Spinal cord (tissue), 10 donors: Measurements from ENCODE around the gene RDH12. TPM values are rescaled to one million over a fixed set of nuclear protein-coding genes. Genes with fewer than 3 reads are reported as not detected.
"Not testable (repeated sequence)": the region's sequence is repeated elsewhere in the genome, so short reads cannot be mapped to it uniquely, and the experiment has no call there.

Experiments used
- DNase-seq, 6 donors: peaks; one replicate each; pipeline versions ENCODE4 v3.0.0 to v3.0.0-alpha.2; 2013 to 2015; ENCODE audit warnings: low spot score in 6 of 6, low read depth in 4 of 6
- H3K27ac ChIP-seq: one replicate; pipeline ENCODE4 v1.5.1; 2013; ENCODE audit warnings: low read depth, low read length, control low read depth
- H3K27me3 ChIP-seq: one replicate; pipeline ENCODE4 v1.6.1; 2013; ENCODE audit warnings: low read length; ENCODE audit not compliant: control insufficient read depth, insufficient read depth
- H3K36me3 ChIP-seq: one replicate; pipeline ENCODE4 v1.6.1; 2013; ENCODE audit warnings: low read length; ENCODE audit not compliant: control insufficient read depth, insufficient read depth
- H3K4me1 ChIP-seq: one replicate; pipeline ENCODE4 v1.6.1; 2013; ENCODE audit warnings: low read length; ENCODE audit not compliant: control insufficient read depth, insufficient read depth
- H3K4me3 ChIP-seq: one replicate; pipeline ENCODE4 v1.5.1; 2013; ENCODE audit warnings: low read depth, low read length, control low read depth
- H3K9me3 ChIP-seq: one replicate; pipeline ENCODE4 v1.6.1; 2013; ENCODE audit warnings: low read length; ENCODE audit not compliant: control insufficient read depth, insufficient read depth
- WGBS: methylation state at CpG from one replicate; pipeline ENCODE4 v1.1.5; 2013; ENCODE audit warnings: missing lambda C conversion rate; ENCODE audit not compliant: insufficient coverage; 5-methylcytosine and 5-hydroxymethylcytosine counted together
- long read RNA-seq, 4 donors: transcript quantifications; one replicate each; lab custom pipeline, GENCODE V29; 2026
- polyA plus RNA-seq, 2 donors: library from polyadenylated mRNA; unstranded; fragments of 120-200 nt; gene quantifications; one replicate each; pipeline ENCODE4 v1.2.1, GENCODE V29; 2013; ENCODE audit not compliant: insufficient read length in 2 of 2
- total RNA-seq, 2 donors: library from RNA; depleted of rRNA in 1 of 2; stranded (reverse); fragments of 120-200 nt in 1 of 2; fragments of >200 nt in 1 of 2; gene quantifications; one replicate each; pipeline versions ENCODE4 v1.2.3 to v1.2.4, GENCODE V29; 2013 to 2014
- donor health status: healthy.

The RDH12 gene
- total RNA-seq (1 to 10 TPM in 1 of 2 donors, under 1 TPM in 1; 0.28 to 2.0 TPM), polyA plus RNA-seq (1 to 10 TPM; 1.1 to 1.4 TPM)
- long read RNA-seq, donor 1: 0 reads
- long read RNA-seq, donor 2: 0 reads
- long read RNA-seq, donor 3: 0 reads
- long read RNA-seq, donor 4: 0 reads

DNA sequence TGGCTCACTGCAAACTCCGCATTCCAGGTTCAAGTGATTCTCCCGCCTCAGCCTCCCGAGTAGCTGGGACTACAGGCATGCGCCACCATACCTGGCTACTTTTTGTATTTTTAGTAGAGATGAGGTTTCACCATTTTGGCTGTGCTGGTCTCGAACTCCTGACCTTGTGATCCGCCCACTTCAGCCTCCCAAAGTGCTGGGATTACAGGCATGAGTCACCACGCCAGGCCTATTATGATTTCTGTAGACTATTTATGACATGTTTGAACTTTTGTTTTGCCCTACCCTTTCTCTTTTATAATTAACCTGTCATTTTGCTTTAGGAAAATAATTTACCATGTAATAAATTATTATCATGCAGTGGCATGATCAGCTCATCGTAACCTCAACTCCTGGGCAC is at the start of gene RDH12:
Gene RDH12, plus strand, starts transcription at position 395 of the 400 bp plus-strand sequence. CDS start 20,757 bp downstream, outside the sequence.
- not testable (repeated sequence) for DNase-seq, H3K27me3 ChIP-seq, H3K4me3 ChIP-seq, H3K9me3 ChIP-seq, H3K36me3 ChIP-seq, H3K27ac ChIP-seq, H3K4me1 ChIP-seq
- WGBS: 84% methylated on average over 4 of the region's 8 CpGs

DNA sequence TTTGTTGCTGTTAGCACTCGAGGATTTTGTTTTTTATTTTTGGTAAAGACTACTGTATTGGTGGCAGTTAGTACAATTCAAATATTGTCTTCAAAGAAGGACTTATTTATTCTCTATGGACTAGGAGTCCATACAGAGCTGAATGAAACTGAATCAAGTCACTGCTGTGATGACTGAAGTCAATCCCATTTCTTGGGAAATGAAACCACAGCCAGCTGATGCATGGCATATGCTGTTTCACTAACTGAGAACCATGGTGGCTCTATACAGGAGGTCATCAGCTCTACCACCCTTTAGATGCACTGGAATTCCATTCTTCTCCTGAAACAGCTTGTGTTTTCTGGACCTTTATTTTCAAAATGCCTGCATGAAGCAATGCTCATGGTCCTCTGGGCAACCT is 49.5 kb upstream of the RDH12 start:
- H3K27ac ChIP-seq: no peak overlapping the region
- no CpG with 5 or more reads among the region's 1 CpG for WGBS
- H3K4me3 ChIP-seq: no peak overlapping the region
- no peak for DNase-seq
- H3K4me1 ChIP-seq: no peaks in the 10 kb centered on the region
- no peaks in the 10 kb centered on the region for H3K9me3 ChIP-seq
- no peaks in the 10 kb centered on the region for H3K27me3 ChIP-seq
- H3K36me3 ChIP-seq: peaks cover 40% of the 10 kb centered on the region

DNA sequence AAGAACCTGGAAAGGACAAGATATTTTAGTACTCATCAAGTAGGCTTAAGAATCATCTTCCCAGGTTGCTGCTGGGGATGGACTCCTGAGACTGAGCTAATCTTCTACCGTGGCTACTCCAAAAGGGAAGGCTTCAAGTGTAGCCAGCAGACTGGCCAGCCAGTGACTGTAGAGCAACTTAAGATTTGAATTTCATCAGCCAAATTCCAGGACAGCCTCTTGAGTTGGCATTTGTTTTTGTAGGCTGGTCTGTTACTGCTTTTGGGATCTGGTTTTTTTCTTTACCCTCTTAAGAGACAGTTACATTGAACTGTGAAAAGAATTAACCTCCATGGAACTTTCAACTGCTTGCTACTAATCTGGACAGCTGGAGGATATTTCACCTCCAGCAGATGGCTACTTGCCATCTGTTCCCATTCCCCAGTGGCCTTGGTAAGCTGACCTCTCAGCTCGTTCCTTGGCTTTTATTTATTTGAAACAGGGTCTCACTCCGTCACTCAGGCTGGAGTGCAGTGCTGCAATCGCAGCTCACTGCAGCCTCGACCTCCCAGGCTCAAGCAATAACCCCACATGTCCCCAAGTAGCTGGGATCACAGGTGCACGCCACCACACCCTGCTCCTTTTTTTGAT is 47.9 kb upstream of the RDH12 start:
- Histone ChIP-seq H3K9me3 (no peaks in the 10 kb centered on the region), H3K36me3 (peaks cover 48% of the 10 kb centered on the region), H3K27ac (no peak overlapping the region), H3K4me1 (no peaks in the 10 kb centered on the region), H3K27me3 (no peaks in the 10 kb centered on the region), H3K4me3 (no peak overlapping the region)
- WGBS: 82% methylated on average over 4 of the region's 6 CpGs
- DNase-seq: no peak

DNA sequence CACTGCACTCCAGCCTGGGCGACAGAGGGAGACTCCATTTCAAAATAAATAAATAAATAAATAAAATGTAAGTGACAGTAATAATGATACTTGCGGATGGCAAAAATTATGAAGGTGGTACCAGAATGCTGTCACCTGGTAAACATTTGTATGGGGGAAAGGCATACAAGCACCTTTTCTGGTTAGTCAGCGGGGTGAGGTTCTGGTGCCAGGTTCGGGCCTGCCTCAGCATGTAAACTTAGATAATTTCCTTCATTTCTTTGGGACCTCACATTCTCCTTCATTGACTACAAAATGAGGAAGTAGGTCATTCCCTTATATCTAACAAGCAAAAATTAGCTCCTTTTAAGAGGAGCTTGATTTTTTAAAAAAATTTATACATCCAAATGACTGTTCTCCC is 38.1 kb upstream of the RDH12 start:
- H3K4me1 ChIP-seq: no peaks in the 10 kb centered on the region
- peaks cover 6% of the 10 kb centered on the region for H3K36me3 ChIP-seq
- no peaks in the 10 kb centered on the region for H3K9me3 ChIP-seq
- H3K27me3 ChIP-seq: no peaks in the 10 kb centered on the region
- 100% methylated on average over 1 of the region's 4 CpGs for WGBS
- no peak overlapping the region for H3K27ac ChIP-seq
- no peak for DNase-seq
- no peak overlapping the region for H3K4me3 ChIP-seq

DNA sequence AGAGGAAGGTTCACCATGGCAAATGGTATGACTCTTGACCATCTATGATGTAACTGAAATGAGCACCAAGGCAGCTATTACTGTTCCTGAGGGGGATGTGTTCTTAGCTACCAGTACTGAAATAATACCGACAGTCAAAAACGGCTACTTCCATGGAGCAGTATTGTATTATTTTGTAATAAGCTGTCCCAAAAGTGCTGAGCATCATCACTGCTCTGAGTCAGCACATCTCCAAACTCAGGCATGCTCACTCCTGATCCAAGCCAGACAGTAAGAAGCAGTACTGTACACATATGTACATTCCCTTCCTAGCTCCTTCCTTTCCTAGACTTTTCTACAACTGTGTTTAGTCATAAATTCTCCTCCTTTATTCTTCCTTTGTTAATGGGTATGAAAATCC is 35.8 kb upstream of the RDH12 start:
- no peak for DNase-seq
- Histone ChIP-seq H3K4me3 (no peak overlapping the region), H3K9me3 (no peaks in the 10 kb centered on the region), H3K4me1 (no peaks in the 10 kb centered on the region), H3K27ac (no peak overlapping the region), H3K36me3 (peaks cover 2% of the 10 kb centered on the region), H3K27me3 (no peaks in the 10 kb centered on the region)
- WGBS: 90% methylated on average over 2 of the region's 2 CpGs

DNA sequence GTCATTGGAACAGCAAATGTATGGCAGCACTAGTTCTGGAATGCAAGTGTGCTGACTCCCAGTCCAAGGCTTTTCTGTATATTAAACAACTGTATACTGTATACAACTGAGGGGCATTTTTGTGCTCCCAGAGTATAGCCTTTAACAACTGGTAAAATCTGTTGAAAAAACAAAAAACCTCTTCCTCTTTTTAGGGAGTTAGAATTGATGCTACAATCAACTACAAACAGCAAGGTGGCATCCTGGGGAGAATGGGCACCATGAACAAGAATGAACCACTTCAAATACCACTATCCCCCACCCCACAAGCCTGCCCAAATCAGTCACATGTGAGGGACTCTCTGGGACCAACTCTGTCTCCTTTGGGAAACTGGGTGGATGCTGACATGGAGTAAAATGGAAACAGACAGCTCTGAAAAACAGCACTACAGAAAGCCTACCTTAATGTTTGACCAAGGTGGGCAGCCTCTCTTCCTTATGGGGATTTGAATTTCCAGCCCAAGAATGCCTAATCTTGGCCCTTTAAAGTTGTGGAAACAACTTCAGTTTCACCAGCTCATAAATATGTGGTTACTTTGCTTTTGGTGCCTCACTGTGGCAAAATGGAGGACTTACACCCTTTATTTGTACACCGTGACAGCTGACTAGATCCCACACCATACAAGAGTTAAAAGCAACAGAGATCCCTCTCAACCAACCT is 34.8 kb upstream of the RDH12 start:
- Histone ChIP-seq H3K27ac (no peak overlapping the region), H3K27me3 (no peaks in the 10 kb centered on the region), H3K36me3 (no peaks in the 10 kb centered on the region), H3K4me3 (no peak overlapping the region), H3K9me3 (no peaks in the 10 kb centered on the region), H3K4me1 (no peaks in the 10 kb centered on the region)
- peak in 5 of 6 donors; percentile 12 to 81 (median 30) for DNase-seq
- WGBS: no CpG with 5 or more reads among the region's 1 CpG

DNA sequence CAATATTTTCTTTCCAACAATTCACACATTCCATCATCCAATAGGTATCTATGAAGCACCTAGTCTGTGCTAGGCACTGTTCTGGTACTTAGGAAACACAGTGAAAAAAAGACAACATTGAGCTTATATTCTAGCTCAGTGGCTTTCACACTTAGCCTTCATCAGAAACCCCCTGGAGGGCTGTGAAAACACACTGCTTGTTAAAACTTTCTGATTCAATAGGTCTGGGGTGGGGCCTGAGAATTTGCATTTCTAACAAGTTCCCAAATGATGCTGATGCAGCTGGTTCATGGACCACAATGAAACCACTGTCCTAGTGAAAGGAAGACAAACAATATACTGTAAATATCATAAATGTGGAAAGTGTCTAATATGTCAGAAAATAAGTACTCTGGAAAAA is 33.1 kb upstream of the RDH12 start:
- no peak overlapping the region for H3K4me3 ChIP-seq
- H3K27me3 ChIP-seq: no peaks in the 10 kb centered on the region
- peaks cover 10% of the 10 kb centered on the region for H3K4me1 ChIP-seq
- no peaks in the 10 kb centered on the region for H3K9me3 ChIP-seq
- H3K27ac ChIP-seq: no peak overlapping the region
- DNase-seq: peak in 2 of 6 donors; percentile 17 to 61
- no peaks in the 10 kb centered on the region for H3K36me3 ChIP-seq

DNA sequence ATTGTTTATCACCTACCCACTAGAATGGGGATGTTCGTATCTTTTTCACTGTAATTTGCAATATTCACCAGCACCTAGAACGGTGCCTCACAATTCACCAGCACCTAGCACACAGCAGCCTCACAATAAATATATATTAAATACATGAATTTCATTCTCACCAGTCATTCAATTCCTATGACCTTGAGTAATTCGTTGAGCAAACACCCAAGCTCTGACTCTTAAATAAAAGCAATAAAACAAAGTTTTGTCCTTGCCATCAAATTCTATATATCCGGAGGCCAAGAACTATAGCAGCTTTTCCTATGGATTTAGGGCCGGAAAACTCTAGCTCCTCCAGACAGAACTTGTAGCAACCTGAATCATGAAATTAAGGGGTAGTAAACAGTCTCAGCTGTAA is 28.2 kb upstream of the RDH12 start:
- no peaks in the 10 kb centered on the region for H3K27me3 ChIP-seq
- no peak for DNase-seq
- H3K4me1 ChIP-seq: peaks cover 19% of the 10 kb centered on the region
- H3K9me3 ChIP-seq: no peaks in the 10 kb centered on the region
- H3K27ac ChIP-seq: peak overlapping the region; percentile 99
- WGBS: 50% methylated on average over 2 of the region's 5 CpGs
- peak overlapping the region; percentile 89 for H3K4me3 ChIP-seq
- H3K36me3 ChIP-seq: peaks cover 17% of the 10 kb centered on the region

DNA sequence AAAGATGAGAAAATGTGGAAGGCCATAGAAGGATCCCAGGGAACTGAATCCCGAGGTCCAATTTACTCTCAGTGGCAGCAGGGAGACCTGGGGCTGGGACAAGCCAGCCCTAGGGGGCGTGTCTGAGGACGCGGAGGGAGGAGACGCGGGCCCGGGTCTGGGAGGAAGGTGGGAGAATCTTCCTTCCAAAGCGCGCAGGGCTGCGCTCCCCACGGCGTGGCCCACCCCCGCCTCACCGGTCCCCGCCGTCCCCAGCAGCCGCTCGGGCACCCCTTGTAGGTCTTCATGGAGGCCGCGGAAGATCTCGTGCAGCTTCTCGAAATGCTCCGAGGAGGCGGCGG is 27.6 kb upstream of the RDH12 start:
- peak in 4 of 6 donors; percentile 46 to 86 (median 74) for DNase-seq
- Histone ChIP-seq H3K9me3 (no peaks in the 10 kb centered on the region), H3K27me3 (no peaks in the 10 kb centered on the region), H3K4me1 (peaks cover 19% of the 10 kb centered on the region), H3K4me3 (peak overlapping the region; percentile 89), H3K36me3 (peaks cover 17% of the 10 kb centered on the region), H3K27ac (peak overlapping the region; percentile 99)
- under 1% methylated on average over 25 of the region's 25 CpGs for WGBS
